ENCODE measurements around the gene ISM1.

The ISM1 gene

DNA sequence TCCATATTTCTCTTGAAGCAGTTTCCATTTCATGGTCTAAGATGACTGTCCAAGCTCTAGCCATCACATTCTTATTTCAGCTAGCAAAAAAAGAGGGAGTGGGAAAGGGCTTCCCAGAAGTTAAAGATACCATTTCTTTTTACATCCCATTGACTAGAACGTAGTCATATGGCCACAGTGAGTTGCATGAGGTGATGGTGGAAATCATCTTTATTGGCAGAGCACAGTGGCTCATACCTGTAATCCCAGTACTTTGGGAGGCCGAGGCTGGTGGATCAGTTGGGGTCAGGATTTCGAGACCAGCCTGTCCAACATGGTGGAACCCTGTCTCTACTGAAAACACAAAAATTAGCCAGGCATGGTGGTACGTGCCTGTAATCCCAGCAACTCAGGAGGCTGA is 99.6 kb downstream of the ISM1 start:
- no peak overlapping the region for H3K27ac ChIP-seq
- H3K9me3 ChIP-seq, result peaks cover 0 to 11% (median 0%) of the 10 kb centered on the region in 3 donors
- H3K36me3 ChIP-seq, result no peaks in the 10 kb centered on the region
- TF ChIP-seq, protein P1, sequence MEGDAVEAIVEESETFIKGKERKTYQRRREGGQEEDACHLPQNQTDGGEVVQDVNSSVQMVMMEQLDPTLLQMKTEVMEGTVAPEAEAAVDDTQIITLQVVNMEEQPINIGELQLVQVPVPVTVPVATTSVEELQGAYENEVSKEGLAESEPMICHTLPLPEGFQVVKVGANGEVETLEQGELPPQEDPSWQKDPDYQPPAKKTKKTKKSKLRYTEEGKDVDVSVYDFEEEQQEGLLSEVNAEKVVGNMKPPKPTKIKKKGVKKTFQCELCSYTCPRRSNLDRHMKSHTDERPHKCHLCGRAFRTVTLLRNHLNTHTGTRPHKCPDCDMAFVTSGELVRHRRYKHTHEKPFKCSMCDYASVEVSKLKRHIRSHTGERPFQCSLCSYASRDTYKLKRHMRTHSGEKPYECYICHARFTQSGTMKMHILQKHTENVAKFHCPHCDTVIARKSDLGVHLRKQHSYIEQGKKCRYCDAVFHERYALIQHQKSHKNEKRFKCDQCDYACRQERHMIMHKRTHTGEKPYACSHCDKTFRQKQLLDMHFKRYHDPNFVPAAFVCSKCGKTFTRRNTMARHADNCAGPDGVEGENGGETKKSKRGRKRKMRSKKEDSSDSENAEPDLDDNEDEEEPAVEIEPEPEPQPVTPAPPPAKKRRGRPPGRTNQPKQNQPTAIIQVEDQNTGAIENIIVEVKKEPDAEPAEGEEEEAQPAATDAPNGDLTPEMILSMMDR (IDR thresholded peaks at IDR 0.05), result no peak
- no peak for DNase-seq
- intact Hi-C loops (cut with DNase I; ENCODE audit: low total_unique reads), result no loop called here
- H3K27me3 ChIP-seq, result no peaks in the 10 kb centered on the region
- H3K4me1 ChIP-seq, result no peaks in the 10 kb centered on the region
- no peak overlapping the region for H3K4me3 ChIP-seq

DNA sequence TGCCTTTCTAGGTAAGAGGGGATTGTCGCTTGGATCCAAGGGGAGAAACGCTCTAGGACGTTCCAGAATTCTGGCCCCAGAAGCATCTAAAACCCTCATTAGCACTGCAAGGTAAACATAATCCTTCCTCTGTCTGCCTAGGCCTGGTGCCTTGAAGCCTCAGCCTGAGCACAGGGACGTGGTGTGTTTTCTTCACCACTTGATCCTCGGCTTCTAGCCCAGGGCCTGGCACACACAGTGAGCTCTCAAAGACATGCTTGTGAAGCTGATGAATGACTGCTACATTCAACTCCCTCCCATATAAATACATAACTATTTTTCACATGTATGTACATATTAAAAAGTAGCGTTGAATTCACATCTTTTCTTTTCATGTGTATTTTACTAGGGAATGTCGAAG is 100.3 kb downstream of the ISM1 start:
- no peaks in the 10 kb centered on the region for H3K27me3 ChIP-seq
- H3K4me1 ChIP-seq, result no peaks in the 10 kb centered on the region
- H3K9me3 ChIP-seq, result peaks cover 0 to 11% (median 0%) of the 10 kb centered on the region in 3 donors
- no peaks in the 10 kb centered on the region for H3K36me3 ChIP-seq
- TF ChIP-seq, protein P1 (IDR thresholded peaks at IDR 0.05), result no peak
- intact Hi-C loops (cut with DNase I; ENCODE audit: low total_unique reads), result no loop called here
- no peak for DNase-seq
- H3K4me3 ChIP-seq, result no peak overlapping the region
- no peak overlapping the region for H3K27ac ChIP-seq

DNA sequence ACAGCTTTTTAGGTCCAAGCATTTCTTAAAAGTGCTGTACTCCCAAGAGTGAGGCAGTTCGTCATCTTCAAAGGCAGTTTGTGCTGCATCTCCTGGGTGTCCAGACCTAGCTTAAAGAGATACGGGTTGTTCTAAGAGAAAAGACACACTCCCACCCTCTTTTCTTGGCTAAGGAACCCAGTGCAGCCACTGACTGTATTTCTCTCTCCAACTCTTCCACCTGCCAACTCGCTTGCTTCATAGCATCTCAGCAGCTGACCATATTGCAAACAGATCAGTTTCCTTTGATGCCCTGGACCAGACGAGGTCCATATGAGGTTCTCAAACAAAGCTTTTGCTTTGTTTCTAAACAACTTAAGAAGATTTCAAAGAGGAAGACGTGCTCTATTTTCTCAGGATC is 101.1 kb downstream of the ISM1 start:
- Histone ChIP-seq H3K4me3 (no peak overlapping the region), H3K36me3 (no peaks in the 10 kb centered on the region), H3K27ac (no peak overlapping the region), H3K4me1 (no peaks in the 10 kb centered on the region), H3K27me3 (no peaks in the 10 kb centered on the region), H3K9me3 (peaks cover 0 to 3% (median 0%) of the 10 kb centered on the region in 3 donors)
- intact Hi-C loops (cut with DNase I; ENCODE audit: low total_unique reads), result no loop called here
- TF ChIP-seq, protein P1 (IDR thresholded peaks at IDR 0.05), result no peak
- DNase-seq, result peak in 1 of 2 donors; percentile 45

GRCh38 chr20:13322621-13323020 is 101.5 kb downstream of the ISM1 start:
- no peak for DNase-seq
- no peaks in the 10 kb centered on the region for H3K9me3 ChIP-seq
- TF ChIP-seq, protein P1 (IDR thresholded peaks at IDR 0.05), result no peak
- no peak overlapping the region for H3K27ac ChIP-seq
- no peak overlapping the region for H3K4me3 ChIP-seq
- H3K36me3 ChIP-seq, result no peaks in the 10 kb centered on the region
- no peaks in the 10 kb centered on the region for H3K4me1 ChIP-seq
- H3K27me3 ChIP-seq, result no peaks in the 10 kb centered on the region
- intact Hi-C loops (cut with DNase I; ENCODE audit: low total_unique reads), result no loop called here

DNA sequence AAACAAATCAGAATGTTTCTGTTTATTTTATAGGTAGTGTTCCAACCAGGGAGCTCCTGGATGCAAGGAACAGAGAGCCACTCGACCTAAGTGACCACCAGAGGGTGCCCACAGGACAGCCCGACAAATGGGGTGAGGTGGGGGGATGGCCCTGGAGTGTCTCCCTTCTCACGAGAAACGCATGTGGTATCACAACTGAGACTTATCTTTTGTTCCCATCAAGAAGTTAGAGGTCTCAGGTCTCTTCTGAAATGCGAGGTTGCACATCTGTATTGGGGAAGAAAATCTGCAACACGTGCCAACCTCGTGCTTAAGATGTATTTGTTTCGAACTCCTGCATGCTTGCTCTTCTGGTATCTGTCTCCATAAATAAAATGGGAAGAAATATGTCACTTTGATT is 104.0 kb downstream of the ISM1 start:
- intact Hi-C loops (cut with DNase I; ENCODE audit: low total_unique reads), result no loop called here

More for the DNA sequence above, 104.0 kb downstream of the ISM1 start:
- Histone ChIP-seq H3K4me3 (no peak overlapping the region), H3K9me3 (no peaks in the 10 kb centered on the region), H3K36me3 (no peaks in the 10 kb centered on the region), H3K27ac (no peak overlapping the region), H3K4me1 (no peaks in the 10 kb centered on the region), H3K27me3 (no peaks in the 10 kb centered on the region)
- DNase-seq, result no peak
- TF ChIP-seq, protein P1 (IDR thresholded peaks at IDR 0.05), result peak; percentile 43 to 45

Measured in tibial artery (tissue), 4 donors.